Astrocyte (in vitro differentiated cells and primary cell): ENCODE measurements around the gene ABCC9.

ENCODE experiments used
- CTCF ChIP-seq: IDR thresholded peaks from 2 replicates; pipeline ENCODE4 v1.5.1; 2011; ENCODE audit warnings: low read depth, mild to moderate bottlenecking, inconsistent platforms, low read length, moderate library complexity; ENCODE audit not compliant: insufficient read depth
- EZH2 ChIP-seq: IDR thresholded peaks from 2 replicates; pipeline ENCODE4 v1.6.1; 2012; ENCODE audit warnings: mild to moderate bottlenecking, low read length, inconsistent platforms; ENCODE audit not compliant: insufficient read depth

GRCh38 chr12:21925296-21925913 lies 15.8 kb downstream of the ABCC9 start:
- TF ChIP-seq CTCF: no peak
- TF ChIP-seq EZH2: no peak
